ENCODE results near the gene CNTNAP2.
"Not testable (repeated sequence)": the region's sequence is repeated elsewhere in the genome, so short reads cannot be mapped to it uniquely, and the experiment has no call there.

CNTNAP2 gene

GRCh38 chr7:148031811-148032210, 1915.2 kb downstream of the CNTNAP2 start:
- ATAC-seq (no peak), DNase-seq (no peak)

- ATAC-seq, result no peak
- no peak for DNase-seq
These were observed 1919.3 kb downstream of the CNTNAP2 start for GRCh38 chr7:148035950-148036349.

- DNase-seq, result no peak
These were observed 1920.4 kb downstream of the CNTNAP2 start for GRCh38 chr7:148037044-148037443.

GRCh38 chr7:148041156-148041555, 1924.6 kb downstream of the CNTNAP2 start:
- DNase-seq, result no peak
- ATAC-seq, result no peak

More at GRCh38 chr7:148037044-148037443, 1920.4 kb downstream of the CNTNAP2 start:
- no peak for ATAC-seq

GRCh38 chr7:148042935-148043631, 1926.5 kb downstream of the CNTNAP2 start:
- no peak for DNase-seq
- ATAC-seq, result no peak

- ATAC-seq, result no peak
- DNase-seq, result no peak
These were observed 1927.6 kb downstream of the CNTNAP2 start for GRCh38 chr7:148044173-148044572.

GRCh38 chr7:148045521-148045920, 1928.9 kb downstream of the CNTNAP2 start:
- DNase-seq (no peak), ATAC-seq (no peak)

GRCh38 chr7:148049068-148049467, 1932.5 kb downstream of the CNTNAP2 start:
- DNase-seq (no peak), ATAC-seq (no peak)

GRCh38 chr7:148050492-148051158, 1934.0 kb downstream of the CNTNAP2 start:
- no peak for ATAC-seq
- DNase-seq, result no peak

- DNase-seq, result no peak
- ATAC-seq, result no peak
These were observed 1939.8 kb downstream of the CNTNAP2 start for GRCh38 chr7:148056406-148056805.

GRCh38 chr7:148058092-148058491, 1941.5 kb downstream of the CNTNAP2 start:
- no peak for DNase-seq
- ATAC-seq, result no peak

- DNase-seq (no peak), ATAC-seq (no peak)
These were observed 1942.2 kb downstream of the CNTNAP2 start for GRCh38 chr7:148058753-148059152.

- no peak for DNase-seq
- no peak for ATAC-seq
These were observed 1944.1 kb downstream of the CNTNAP2 start for GRCh38 chr7:148060724-148061123.

GRCh38 chr7:148078111-148078510, 1961.5 kb downstream of the CNTNAP2 start:
- DNase-seq, ATAC-seq: not testable (repeated sequence)

- no peak for ATAC-seq
- no peak for DNase-seq
These were observed 1962.8 kb downstream of the CNTNAP2 start for GRCh38 chr7:148079206-148080080.

GRCh38 chr7:148083448-148083847, 1966.8 kb downstream of the CNTNAP2 start:
- no peak for DNase-seq
- ATAC-seq, result no peak

GRCh38 chr7:148084138-148084537, 1967.5 kb downstream of the CNTNAP2 start:
- DNase-seq (peak; percentile 20), ATAC-seq (no peak)

- no peak for DNase-seq
- ATAC-seq, result no peak
These were observed 1975.3 kb downstream of the CNTNAP2 start for GRCh38 chr7:148091882-148092281.

- ATAC-seq, result no peak
These were observed 1977.0 kb downstream of the CNTNAP2 start for GRCh38 chr7:148093375-148094166.

GRCh38 chr7:148095066-148095465, 1978.5 kb downstream of the CNTNAP2 start:
- DNase-seq (no peak), ATAC-seq (no peak)

More at GRCh38 chr7:148093375-148094166, 1977.0 kb downstream of the CNTNAP2 start:
- no peak for DNase-seq

- DNase-seq, result no peak
- ATAC-seq, result no peak
These were observed 1987.6 kb downstream of the CNTNAP2 start for GRCh38 chr7:148104136-148104716.
